Medulla oblongata (tissue), 1 donor: ENCODE measurements around the gene NAPSA.
"Not testable (repeated sequence)": the region's sequence is repeated elsewhere in the genome, so short reads cannot be mapped to it uniquely, and the experiment has no call there.

Source experiments
- DNase-seq: peaks from one replicate; pipeline ENCODE4 v3.0.0-alpha.2; 2015; ENCODE audit errors: extremely low spot score

Gene NAPSA

GRCh38 chr19:50331994-50332243 lies 33.5 kb downstream of the NAPSA start:
- no peak for DNase-seq

- DNase-seq: no peak
Measured at GRCh38 chr19:50331221-50331993, 34.0 kb downstream of the NAPSA start.

- peak; percentile 94 for DNase-seq
Measured at GRCh38 chr19:50330365-50331078, 34.9 kb downstream of the NAPSA start.

GRCh38 chr19:50329926-50330294 lies 35.5 kb downstream of the NAPSA start:
- not testable (repeated sequence) for DNase-seq

GRCh38 chr19:50329146-50329925 lies 36.1 kb downstream of the NAPSA start, which contains the start of gene KCNC3:
Gene KCNC3 (minus strand): TSS chr19:50329377. CDS start chr19:50329082, 295 bp downstream.
- peak; percentile 99 for DNase-seq

- no peak for DNase-seq
Measured at GRCh38 chr19:50328873-50329145, 36.6 kb downstream of the NAPSA start.

GRCh38 chr19:50328224-50328872 lies 37.1 kb downstream of the NAPSA start:
- DNase-seq: no peak

- DNase-seq: no peak
Measured at GRCh38 chr19:50327461-50328223, 37.8 kb downstream of the NAPSA start.

- no peak for DNase-seq
Measured at GRCh38 chr19:50327013-50327412, 38.4 kb downstream of the NAPSA start.

- no peak for DNase-seq
Measured at GRCh38 chr19:50326101-50326664, 39.3 kb downstream of the NAPSA start.

GRCh38 chr19:50325310-50326100 lies 39.9 kb downstream of the NAPSA start:
- DNase-seq: peak; percentile 63

GRCh38 chr19:50324331-50324730 lies 41.1 kb downstream of the NAPSA start:
- no peak for DNase-seq

- no peak for DNase-seq
Measured at GRCh38 chr19:50323782-50324133, 41.7 kb downstream of the NAPSA start.

- no peak for DNase-seq
Measured at GRCh38 chr19:50322931-50323781, 42.3 kb downstream of the NAPSA start.

- no peak for DNase-seq
Measured at GRCh38 chr19:50322234-50322633, 43.2 kb downstream of the NAPSA start.

GRCh38 chr19:50321831-50322230 lies 43.6 kb downstream of the NAPSA start:
- DNase-seq: no peak

GRCh38 chr19:50320596-50320995 lies 44.8 kb downstream of the NAPSA start:
- DNase-seq: no peak

GRCh38 chr19:50320051-50320450 lies 45.4 kb downstream of the NAPSA start:
- no peak for DNase-seq

GRCh38 chr19:50319156-50319555 lies 46.3 kb downstream of the NAPSA start:
- DNase-seq: no peak

GRCh38 chr19:50318438-50318837 lies 47.0 kb downstream of the NAPSA start:
- no peak for DNase-seq
